Stimulated activated naive CD8-positive, alpha-beta T cell treated with anti-CD3 and anti-CD28 coated beads, Interleukin-15, Interleukin-2, amounts not matched to agents 100 U/mL and 50 U/mL, for 24 hours (primary cell): ENCODE results near the gene NHSL2.
A peak's percentile ranks its signal among the peaks of the same experiment; 100 is the strongest.

ENCODE experiments used
- ATAC-seq: fragments of 150-1000 bp; cut with Tn5 transposase; one replicate; pipeline ENCODE4 v1.10.0; 2021
- DNase-seq: peaks from one replicate; pipeline ENCODE4 v3.0.0; 2021

Gene NHSL2

DNA sequence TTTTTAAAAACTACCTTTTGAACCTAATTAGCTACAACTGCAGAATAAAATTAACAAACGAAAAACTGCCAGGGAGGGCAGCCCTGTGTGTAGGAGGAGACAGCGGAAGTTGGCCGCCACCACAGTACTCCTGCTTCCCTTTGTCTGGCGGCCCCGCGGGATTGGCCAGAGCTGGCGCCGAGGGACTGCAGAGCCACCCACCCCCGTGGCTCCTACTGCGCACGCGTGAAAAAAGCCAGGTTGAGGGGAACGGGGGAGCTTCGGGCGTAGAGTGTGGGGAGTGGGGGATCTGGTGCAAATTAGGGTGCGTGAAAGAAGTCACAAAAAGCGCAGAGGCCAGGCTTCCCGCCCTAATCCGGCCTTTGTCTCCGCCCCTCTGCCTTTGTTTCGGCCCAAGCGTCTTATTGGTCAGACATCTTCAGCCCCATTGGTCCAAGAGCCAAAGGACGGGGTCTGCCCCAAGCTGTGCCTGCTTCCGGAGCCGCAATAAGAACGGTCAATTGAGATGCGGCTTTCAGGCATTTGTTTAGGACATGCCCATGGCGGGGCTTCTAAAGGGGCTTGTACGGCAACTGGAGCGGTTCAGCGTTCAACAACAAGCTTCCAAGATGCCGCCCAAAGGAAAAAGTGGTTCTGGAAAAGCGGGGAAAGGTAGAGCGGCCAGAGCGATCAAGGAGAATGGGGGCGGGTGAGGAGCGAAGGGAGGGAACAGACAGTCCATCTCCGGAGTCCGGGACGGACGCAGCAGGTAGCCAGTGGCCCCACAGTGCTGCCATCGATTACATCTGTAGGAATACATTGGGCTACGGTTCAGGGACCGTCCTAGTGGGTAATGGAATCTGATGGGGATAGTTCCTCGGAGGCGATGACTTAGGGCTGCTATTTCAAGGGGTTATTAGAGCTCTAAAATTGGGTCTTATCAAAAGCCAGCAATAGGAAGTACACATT, 270.8 kb downstream of the NHSL2 start, which contains the start of gene PIN4:
PIN4 (plus strand) TSS at position 580 of the 948 bp plus-strand sequence; CDS start at position 609, 29 bp downstream.
- peak; percentile 97 for ATAC-seq
- peak; percentile 81 for DNase-seq

GRCh38 chrX:72182924-72183323, 272.3 kb downstream of the NHSL2 start:
- DNase-seq, result no peak
- no peak for ATAC-seq

DNA sequence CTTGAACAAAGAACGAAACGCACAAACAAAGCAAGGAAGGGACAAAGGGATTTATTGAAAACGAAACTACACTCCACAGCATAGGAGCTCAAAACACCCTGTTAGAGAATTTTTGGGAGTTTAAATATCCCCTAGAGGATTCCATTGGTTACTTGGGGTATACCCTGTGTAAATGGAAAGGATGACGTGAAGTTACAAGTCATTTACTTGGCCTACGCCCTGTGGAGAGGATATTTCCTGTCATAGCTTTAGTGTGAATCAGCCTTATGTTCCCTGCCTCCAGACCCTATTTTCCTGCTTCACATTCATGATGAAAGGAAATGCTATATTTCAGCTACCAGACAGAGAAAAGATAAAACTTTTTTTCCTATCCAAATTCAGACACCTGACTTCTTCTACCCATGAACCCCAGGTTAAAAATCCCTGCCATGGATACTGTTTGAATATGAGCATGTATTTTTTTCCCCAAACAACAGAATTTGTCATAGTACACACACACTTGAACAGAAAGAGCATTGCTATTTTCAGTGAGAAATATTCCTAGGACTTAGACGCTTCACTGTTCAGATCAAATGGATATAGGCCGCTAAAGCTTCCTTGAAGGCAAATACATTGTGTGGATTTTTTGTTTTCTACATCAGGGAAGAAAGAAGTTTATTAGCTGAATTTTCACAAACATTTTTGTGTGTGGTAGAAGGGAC, 291.3 kb downstream of the NHSL2 start:
- ATAC-seq, result no peak
- no peak for DNase-seq
